ENCODE data around the gene CPT1B. TPM values are rescaled to one million over a fixed set of nuclear protein-coding genes. Genes with fewer than 3 reads are reported as not detected.
A peak's percentile ranks its signal among the peaks of the same experiment; 100 is the strongest.

CPT1B gene
- total RNA-seq, 1 donor from 2014 or later: 2.1 TPM

- Histone ChIP-seq H3K36me3 (ENCODE audit: control insufficient read depth, insufficient read depth, low read length) (no peaks in the 10 kb centered on the region), H3K4me3 (ENCODE audit: low read depth, low read length) (no peak overlapping the region), H3K27me3 (ENCODE audit: control insufficient read depth, insufficient read depth, low read length) (peaks cover 15% of the 10 kb centered on the region)
- no peak for TF ChIP-seq CTCF (IDR thresholded peaks at IDR 0.05; ENCODE audit: insufficient read depth, low read length, poor library complexity, severe bottlenecking)
- DNase-seq (ENCODE audit: low read depth): no peak
These were observed 45.1 kb downstream of the CPT1B start for GRCh38 chr22:50532824-50533796.

GRCh38 chr22:50531962-50532674 lies 46.1 kb downstream of the CPT1B start:
- peak overlapping the region; percentile 47 for H3K4me3 ChIP-seq (ENCODE audit: low read depth, low read length)
- H3K36me3 ChIP-seq (ENCODE audit: control insufficient read depth, insufficient read depth, low read length): no peaks in the 10 kb centered on the region
- peaks cover 15% of the 10 kb centered on the region for H3K27me3 ChIP-seq (ENCODE audit: control insufficient read depth, insufficient read depth, low read length)
- TF ChIP-seq CTCF (IDR thresholded peaks at IDR 0.05; ENCODE audit: insufficient read depth, low read length, poor library complexity, severe bottlenecking): no peak
- DNase-seq (ENCODE audit: low read depth): no peak

GRCh38 chr22:50531546-50531961 lies 46.7 kb downstream of the CPT1B start:
- peak overlapping the region; percentile 47 for H3K4me3 ChIP-seq (ENCODE audit: low read depth, low read length)

GRCh38 chr22:50530877-50531545 lies 47.2 kb downstream of the CPT1B start:
- H3K36me3 ChIP-seq (ENCODE audit: control insufficient read depth, insufficient read depth, low read length): no peaks in the 10 kb centered on the region
- DNase-seq (ENCODE audit: low read depth): no peak
- no peak for TF ChIP-seq CTCF (IDR thresholded peaks at IDR 0.05; ENCODE audit: insufficient read depth, low read length, poor library complexity, severe bottlenecking)
- peaks cover 15% of the 10 kb centered on the region for H3K27me3 ChIP-seq (ENCODE audit: control insufficient read depth, insufficient read depth, low read length)
- H3K4me3 ChIP-seq (ENCODE audit: low read depth, low read length): peak overlapping the region; percentile 47

More at GRCh38 chr22:50531546-50531961, 46.7 kb downstream of the CPT1B start:
- H3K36me3 ChIP-seq (ENCODE audit: control insufficient read depth, insufficient read depth, low read length): no peaks in the 10 kb centered on the region
- no peak for DNase-seq (ENCODE audit: low read depth)
- H3K27me3 ChIP-seq (ENCODE audit: control insufficient read depth, insufficient read depth, low read length): peaks cover 15% of the 10 kb centered on the region
- TF ChIP-seq CTCF (IDR thresholded peaks at IDR 0.05; ENCODE audit: insufficient read depth, low read length, poor library complexity, severe bottlenecking): no peak

GRCh38 chr22:50530580-50530876 lies 47.7 kb downstream of the CPT1B start:
- Histone ChIP-seq H3K27me3 (ENCODE audit: control insufficient read depth, insufficient read depth, low read length) (peaks cover 15% of the 10 kb centered on the region), H3K36me3 (ENCODE audit: control insufficient read depth, insufficient read depth, low read length) (no peaks in the 10 kb centered on the region), H3K4me3 (ENCODE audit: low read depth, low read length) (peak overlapping the region; percentile 47)
- TF ChIP-seq CTCF (IDR thresholded peaks at IDR 0.05; ENCODE audit: insufficient read depth, low read length, poor library complexity, severe bottlenecking): no peak
- no peak for DNase-seq (ENCODE audit: low read depth)

Data from kidney epithelial cell (primary cell).